Activated B cell treated with CpG ODN at 0.5 μM for 24 hours (primary cell): ENCODE data around the gene PKP3. TPM values are rescaled to one million over a fixed set of nuclear protein-coding genes. Genes with fewer than 3 reads are reported as not detected.

Source experiments
- ATAC-seq: fragments of 200-7000 bp; cut with Tn5 transposase; one replicate; pipeline ENCODE4 v1.10.0; 2021; ENCODE audit warnings: low read depth, mild to moderate bottlenecking, moderate library complexity
- CTCF ChIA-PET: fragments of 350-600 bp; sonication (Branson Sonifier 250); formaldehyde crosslinking; loops from one replicate; lab custom pipeline; 2021; ENCODE audit warnings: antibody characterized with exemption; lab: Charles Lee
- POLR2A ChIA-PET: fragments of 350-600 bp; sonication (Branson Sonifier 250); formaldehyde crosslinking; loops from one replicate; lab custom pipeline; 2021; ENCODE audit warnings: antibody characterized with exemption; lab: Charles Lee
- DNase-seq: peaks from one replicate; pipeline ENCODE4 v3.0.0; 2022
- H3K27ac Mint-ChIP-seq: one replicate; pipeline ENCODE4 v1.8.0; 2020; ENCODE audit warnings: mixed read lengths
- H3K27me3 Mint-ChIP-seq: one replicate; pipeline ENCODE4 v1.8.0; 2021; ENCODE audit warnings: mixed read lengths
- H3K36me3 Mint-ChIP-seq: one replicate; pipeline ENCODE4 v1.8.0; 2021; ENCODE audit warnings: low read depth, mixed read lengths
- H3K4me1 Mint-ChIP-seq: one replicate; pipeline ENCODE4 v1.8.0; 2021; ENCODE audit warnings: mixed read lengths
- H3K4me3 Mint-ChIP-seq: one replicate; pipeline ENCODE4 v1.8.0; 2020; ENCODE audit warnings: mild to moderate bottlenecking, mixed read lengths
- H3K9me3 Mint-ChIP-seq: one replicate; pipeline ENCODE4 v1.8.0; 2020; ENCODE audit warnings: mixed read lengths
- CTCF ChIP-seq: fragments of 200-600 bp; IDR thresholded peaks from one replicate; pipeline ENCODE4 v1.8.0; 2022; ENCODE audit warnings: antibody characterized with exemption, mild to moderate bottlenecking
- intact Hi-C: fragments of 100-400 bp; cut with micrococcal nuclease; formaldehyde crosslinking; loops from one replicate; pipeline ENCODE4 v1.15.1; 2024
- total RNA-seq: library from RNA; stranded (reverse); gene quantifications from 2 replicates; pipeline ENCODE4 v1.2.3, GENCODE V29; 2022

PKP3 gene
- total RNA-seq, 1 donor from 2014 or later, result 0.18 TPM

GRCh38 chr11:444396-445144 lies 50.6 kb downstream of the PKP3 start:
- Mint-ChIP-seq H3K4me1 (peaks cover 24% of the 10 kb centered on the region), H3K27ac (no peak overlapping the region), H3K27me3 (no peaks in the 10 kb centered on the region), H3K36me3 (no peaks in the 10 kb centered on the region), H3K4me3 (no peak overlapping the region), H3K9me3 (no peaks in the 10 kb centered on the region)
- ChIA-PET CTCF (no interaction called here), POLR2A (interaction anchor here (1.2 kb wide), 1 partner anchor 177 kb away, joined by 3 read pairs; no protein-coding TSS in a partner anchor)
- intact Hi-C loops, result loop anchor here (5.0 kb wide), 1 partner anchor 192 kb away; no protein-coding TSS in a partner anchor
- TF ChIP-seq CTCF, result no peak
- ATAC-seq, result no peak
- DNase-seq, result no peak

GRCh38 chr11:445765-446588 lies 52.0 kb downstream of the PKP3 start:
- no peak for TF ChIP-seq CTCF
- H3K9me3 Mint-ChIP-seq, result no peaks in the 10 kb centered on the region

GRCh38 chr11:446891-447290 lies 52.9 kb downstream of the PKP3 start:
- ATAC-seq (no peak), DNase-seq (no peak)
- ChIA-PET CTCF (no interaction called here), POLR2A (interaction anchor here (0.7 to 4.3 kb wide), 4 partner anchors 31 to 248 kb away, joined by 4 to 41 read pairs (median 20); partner anchors contain the start of genes DEAF1, RNH1 and SIGIRR)
- H3K36me3 Mint-ChIP-seq, result peaks cover 5% of the 10 kb centered on the region
- no peaks in the 10 kb centered on the region for H3K9me3 Mint-ChIP-seq
- H3K4me1 Mint-ChIP-seq, result peaks cover 28% of the 10 kb centered on the region
- intact Hi-C loops, result loop anchor here (5.0 kb wide), 1 partner anchor 195 kb away; no protein-coding TSS in a partner anchor
- no peaks in the 10 kb centered on the region for H3K27me3 Mint-ChIP-seq
- no peak overlapping the region for H3K4me3 Mint-ChIP-seq
- TF ChIP-seq CTCF, result no peak
- no peak overlapping the region for H3K27ac Mint-ChIP-seq

More at GRCh38 chr11:445765-446588, 52.0 kb downstream of the PKP3 start:
- ATAC-seq (no peak), DNase-seq (no peak)
- peaks cover 24% of the 10 kb centered on the region for H3K4me1 Mint-ChIP-seq
- H3K27ac Mint-ChIP-seq, result no peak overlapping the region
- ChIA-PET POLR2A (no interaction called here), CTCF (no interaction called here)
- no peak overlapping the region for H3K4me3 Mint-ChIP-seq
- no peaks in the 10 kb centered on the region for H3K27me3 Mint-ChIP-seq
- H3K36me3 Mint-ChIP-seq, result peaks cover 5% of the 10 kb centered on the region
- intact Hi-C loops, result loop anchor here (5.0 kb wide), 1 partner anchor 194 kb away; no protein-coding TSS in a partner anchor

GRCh38 chr11:447923-448731 lies 54.1 kb downstream of the PKP3 start:
- ATAC-seq (peak; percentile 75), DNase-seq (peak; percentile 97)
- Mint-ChIP-seq H3K4me1 (peaks cover 34% of the 10 kb centered on the region), H3K4me3 (peak overlapping the region; percentile 94), H3K27me3 (no peaks in the 10 kb centered on the region), H3K9me3 (no peaks in the 10 kb centered on the region), H3K36me3 (peaks cover 9% of the 10 kb centered on the region), H3K27ac (peak overlapping the region; percentile 95)
- intact Hi-C loops, result loop anchor here (1.0 to 5.0 kb wide), 6 partner anchors 33 to 241 kb away; partner anchors contain the start of genes BET1L, PSMD13, RIC8A and SIRT3
- POLR2A ChIA-PET, result interaction anchor here (0.6 to 4.3 kb wide), 24 partner anchors 8 to 1911 kb away, joined by 3 to 50 read pairs (median 4); partner anchors contain the start of genes BET1L, GATD1, HRAS and LRRC56
- CTCF ChIA-PET, result interaction anchor here (0.5 to 2.8 kb wide), 9 partner anchors 8 to 240 kb away, joined by 3 to 8 read pairs (median 3); partner anchors contain the start of genes BET1L, RIC8A and RNH1
- TF ChIP-seq CTCF, result no peak
